Neural cell (in vitro differentiated cells): ENCODE results near the gene PACS2.

Source experiments
- EP300 ChIP-seq: fragments of 450-650 bp; conservative IDR thresholded peaks from 2 replicates; pipeline ENCODE4 v1.6.1; 2014; ENCODE audit warnings: antibody characterized with exemption, mild to moderate bottlenecking, moderate library complexity; ENCODE audit not compliant: poor library complexity, severe bottlenecking
- EZH2 ChIP-seq: fragments of 200-600, 300-800 bp; shearing (Covaris generic), sonication (generic); IDR thresholded peaks from 2 replicates; pipeline ENCODE4 v1.6.1; 2014; ENCODE audit warnings: antibody characterized with exemption, low read length, borderline replicate concordance, mild to moderate bottlenecking; ENCODE audit not compliant: insufficient read depth, poor library complexity, severe bottlenecking
- POLR2AphosphoS5 ChIP-seq: IDR thresholded peaks from 2 replicates; pipeline ENCODE4 v1.6.1; 2012
- RAD21 ChIP-seq: fragments of 450-650 bp; conservative IDR thresholded peaks from 2 replicates; pipeline ENCODE4 v1.6.1; 2014; ENCODE audit warnings: antibody characterized with exemption, mild to moderate bottlenecking, moderate library complexity
- SMC3 ChIP-seq: fragments of 450-650 bp; conservative IDR thresholded peaks from 2 replicates; pipeline ENCODE4 v1.6.1; 2014; ENCODE audit warnings: antibody characterized with exemption, mild to moderate bottlenecking, moderate library complexity; ENCODE audit not compliant: poor library complexity
- TAF1 ChIP-seq: IDR thresholded peaks from 2 replicates; pipeline ENCODE4 v1.6.1; 2012; ENCODE audit warnings: low read depth
- TF ChIP-seq, protein P1 (sequence below): fragments of 450-650 bp; IDR thresholded peaks from 2 replicates; pipeline ENCODE4 v1.5.1; 2014; ENCODE audit warnings: antibody characterized with exemption, mild to moderate bottlenecking, moderate library complexity; ENCODE audit not compliant: poor library complexity, severe bottlenecking
- TF ChIP-seq, protein P2 (sequence below): IDR thresholded peaks from 2 replicates; pipeline ENCODE4 v1.6.1; 2012; ENCODE audit warnings: borderline replicate concordance

DNA sequence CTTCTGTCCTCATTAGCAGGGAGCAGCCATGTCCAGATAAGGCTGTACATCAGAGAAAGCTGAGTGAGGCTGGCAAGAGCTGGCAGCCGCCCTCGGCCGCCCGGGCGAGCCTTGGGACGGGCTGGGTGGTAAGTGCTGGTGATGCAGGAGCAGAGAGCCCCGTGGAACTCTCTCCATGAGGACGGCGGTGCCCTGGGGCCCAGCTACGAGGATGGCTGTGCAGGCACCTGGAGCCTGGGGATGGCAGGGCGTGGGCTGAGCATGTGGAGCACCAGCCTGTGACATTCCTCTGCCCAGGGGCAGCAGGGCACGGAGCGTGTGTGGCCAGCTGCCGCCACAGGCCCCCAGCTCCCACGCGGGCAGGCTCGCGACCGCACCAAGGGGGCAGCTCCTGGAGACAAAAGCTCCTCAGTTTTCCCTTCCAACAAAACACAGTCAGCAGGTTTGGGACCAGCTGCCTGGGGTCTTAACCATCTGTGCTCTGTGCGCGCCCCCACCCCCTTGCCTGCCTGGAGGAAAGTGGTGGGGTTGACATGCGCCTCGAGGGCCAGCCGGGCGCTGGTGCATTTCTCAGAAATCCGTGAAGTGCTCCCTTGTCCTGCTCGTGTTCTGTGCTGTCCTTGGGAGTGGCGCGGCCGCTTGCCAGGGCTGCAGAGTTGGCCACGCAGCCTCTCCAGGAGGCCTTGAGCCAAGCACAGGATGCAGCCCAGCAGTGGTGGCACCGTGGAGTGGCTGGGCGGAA, 21.4 kb downstream of the PACS2 start:
- TF ChIP-seq TAF1 (no peak), POLR2AphosphoS5 (no peak), EZH2 (no peak), RAD21 (no peak), SMC3 (no peak), EP300 (no peak)
- TF ChIP-seq, protein P1, sequence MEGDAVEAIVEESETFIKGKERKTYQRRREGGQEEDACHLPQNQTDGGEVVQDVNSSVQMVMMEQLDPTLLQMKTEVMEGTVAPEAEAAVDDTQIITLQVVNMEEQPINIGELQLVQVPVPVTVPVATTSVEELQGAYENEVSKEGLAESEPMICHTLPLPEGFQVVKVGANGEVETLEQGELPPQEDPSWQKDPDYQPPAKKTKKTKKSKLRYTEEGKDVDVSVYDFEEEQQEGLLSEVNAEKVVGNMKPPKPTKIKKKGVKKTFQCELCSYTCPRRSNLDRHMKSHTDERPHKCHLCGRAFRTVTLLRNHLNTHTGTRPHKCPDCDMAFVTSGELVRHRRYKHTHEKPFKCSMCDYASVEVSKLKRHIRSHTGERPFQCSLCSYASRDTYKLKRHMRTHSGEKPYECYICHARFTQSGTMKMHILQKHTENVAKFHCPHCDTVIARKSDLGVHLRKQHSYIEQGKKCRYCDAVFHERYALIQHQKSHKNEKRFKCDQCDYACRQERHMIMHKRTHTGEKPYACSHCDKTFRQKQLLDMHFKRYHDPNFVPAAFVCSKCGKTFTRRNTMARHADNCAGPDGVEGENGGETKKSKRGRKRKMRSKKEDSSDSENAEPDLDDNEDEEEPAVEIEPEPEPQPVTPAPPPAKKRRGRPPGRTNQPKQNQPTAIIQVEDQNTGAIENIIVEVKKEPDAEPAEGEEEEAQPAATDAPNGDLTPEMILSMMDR, result no peak
- TF ChIP-seq, protein P2, sequence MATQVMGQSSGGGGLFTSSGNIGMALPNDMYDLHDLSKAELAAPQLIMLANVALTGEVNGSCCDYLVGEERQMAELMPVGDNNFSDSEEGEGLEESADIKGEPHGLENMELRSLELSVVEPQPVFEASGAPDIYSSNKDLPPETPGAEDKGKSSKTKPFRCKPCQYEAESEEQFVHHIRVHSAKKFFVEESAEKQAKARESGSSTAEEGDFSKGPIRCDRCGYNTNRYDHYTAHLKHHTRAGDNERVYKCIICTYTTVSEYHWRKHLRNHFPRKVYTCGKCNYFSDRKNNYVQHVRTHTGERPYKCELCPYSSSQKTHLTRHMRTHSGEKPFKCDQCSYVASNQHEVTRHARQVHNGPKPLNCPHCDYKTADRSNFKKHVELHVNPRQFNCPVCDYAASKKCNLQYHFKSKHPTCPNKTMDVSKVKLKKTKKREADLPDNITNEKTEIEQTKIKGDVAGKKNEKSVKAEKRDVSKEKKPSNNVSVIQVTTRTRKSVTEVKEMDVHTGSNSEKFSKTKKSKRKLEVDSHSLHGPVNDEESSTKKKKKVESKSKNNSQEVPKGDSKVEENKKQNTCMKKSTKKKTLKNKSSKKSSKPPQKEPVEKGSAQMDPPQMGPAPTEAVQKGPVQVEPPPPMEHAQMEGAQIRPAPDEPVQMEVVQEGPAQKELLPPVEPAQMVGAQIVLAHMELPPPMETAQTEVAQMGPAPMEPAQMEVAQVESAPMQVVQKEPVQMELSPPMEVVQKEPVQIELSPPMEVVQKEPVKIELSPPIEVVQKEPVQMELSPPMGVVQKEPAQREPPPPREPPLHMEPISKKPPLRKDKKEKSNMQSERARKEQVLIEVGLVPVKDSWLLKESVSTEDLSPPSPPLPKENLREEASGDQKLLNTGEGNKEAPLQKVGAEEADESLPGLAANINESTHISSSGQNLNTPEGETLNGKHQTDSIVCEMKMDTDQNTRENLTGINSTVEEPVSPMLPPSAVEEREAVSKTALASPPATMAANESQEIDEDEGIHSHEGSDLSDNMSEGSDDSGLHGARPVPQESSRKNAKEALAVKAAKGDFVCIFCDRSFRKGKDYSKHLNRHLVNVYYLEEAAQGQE, result no peak
